ENCODE data around the gene ZNF654.

DNA sequence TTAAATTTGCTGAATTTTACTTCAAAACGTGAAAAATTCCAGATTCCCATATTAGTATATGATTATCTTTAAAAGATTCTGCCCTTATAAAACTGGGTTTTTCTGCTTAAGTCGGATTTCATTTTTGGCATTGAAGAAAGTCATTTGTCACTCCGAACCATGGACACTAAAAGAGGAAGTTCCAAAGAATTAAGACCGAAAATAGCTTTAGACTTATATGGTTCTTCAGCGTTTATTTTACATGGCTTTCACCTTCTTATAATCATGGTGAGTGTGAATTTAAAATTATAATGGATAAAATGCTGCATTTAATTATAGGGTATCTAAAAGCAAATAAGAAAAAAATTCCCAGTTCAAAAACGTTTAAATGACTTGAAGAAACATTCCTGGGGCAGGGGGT is 91.8 kb downstream of the ZNF654 start:
- TF ChIP-seq, protein P1, sequence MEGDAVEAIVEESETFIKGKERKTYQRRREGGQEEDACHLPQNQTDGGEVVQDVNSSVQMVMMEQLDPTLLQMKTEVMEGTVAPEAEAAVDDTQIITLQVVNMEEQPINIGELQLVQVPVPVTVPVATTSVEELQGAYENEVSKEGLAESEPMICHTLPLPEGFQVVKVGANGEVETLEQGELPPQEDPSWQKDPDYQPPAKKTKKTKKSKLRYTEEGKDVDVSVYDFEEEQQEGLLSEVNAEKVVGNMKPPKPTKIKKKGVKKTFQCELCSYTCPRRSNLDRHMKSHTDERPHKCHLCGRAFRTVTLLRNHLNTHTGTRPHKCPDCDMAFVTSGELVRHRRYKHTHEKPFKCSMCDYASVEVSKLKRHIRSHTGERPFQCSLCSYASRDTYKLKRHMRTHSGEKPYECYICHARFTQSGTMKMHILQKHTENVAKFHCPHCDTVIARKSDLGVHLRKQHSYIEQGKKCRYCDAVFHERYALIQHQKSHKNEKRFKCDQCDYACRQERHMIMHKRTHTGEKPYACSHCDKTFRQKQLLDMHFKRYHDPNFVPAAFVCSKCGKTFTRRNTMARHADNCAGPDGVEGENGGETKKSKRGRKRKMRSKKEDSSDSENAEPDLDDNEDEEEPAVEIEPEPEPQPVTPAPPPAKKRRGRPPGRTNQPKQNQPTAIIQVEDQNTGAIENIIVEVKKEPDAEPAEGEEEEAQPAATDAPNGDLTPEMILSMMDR (IDR thresholded peaks at IDR 0.05): no peak
- TF ChIP-seq POLR2AphosphoS5 (IDR thresholded peaks at IDR 0.05): no peak
- TF ChIP-seq POLR2A (IDR thresholded peaks at IDR 0.05): no peak

Measured in breast epithelium (tissue), 3 donors.